Stimulated activated CD8-positive, alpha-beta memory T cell treated with anti-CD3 and anti-CD28 coated beads, Interleukin-15, amount 100 ng/mL, for 48 hours (primary cell): ENCODE results near the gene JADE1.
A peak's percentile ranks its signal among the peaks of the same experiment; 100 is the strongest.

ENCODE experiments used
- DNase-seq, 2 donors: peaks; one replicate each; pipeline ENCODE4 v3.0.0-alpha.2; 2020; ENCODE audit warnings: low read depth in 2 of 2

Gene JADE1

DNA sequence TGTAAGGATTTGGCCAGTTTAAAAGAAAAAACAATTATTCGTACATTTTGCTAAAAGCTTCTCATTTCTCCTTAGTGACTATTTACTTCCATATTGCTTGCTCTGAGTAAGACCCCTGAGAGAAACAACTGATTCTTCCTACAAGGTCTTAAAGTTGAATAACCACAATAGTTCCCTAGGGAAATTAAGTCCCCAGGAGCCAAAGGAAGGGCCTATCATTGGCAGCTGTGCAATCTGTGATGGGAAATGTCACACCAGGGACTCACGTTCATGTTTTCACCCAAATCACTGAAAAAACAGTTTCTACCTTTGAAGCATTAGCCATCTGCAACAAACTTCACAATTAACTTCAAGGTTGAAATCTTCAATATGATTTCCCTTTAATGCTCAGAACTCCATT lies 66.7 kb downstream of the JADE1 start:
- no peak for DNase-seq

DNA sequence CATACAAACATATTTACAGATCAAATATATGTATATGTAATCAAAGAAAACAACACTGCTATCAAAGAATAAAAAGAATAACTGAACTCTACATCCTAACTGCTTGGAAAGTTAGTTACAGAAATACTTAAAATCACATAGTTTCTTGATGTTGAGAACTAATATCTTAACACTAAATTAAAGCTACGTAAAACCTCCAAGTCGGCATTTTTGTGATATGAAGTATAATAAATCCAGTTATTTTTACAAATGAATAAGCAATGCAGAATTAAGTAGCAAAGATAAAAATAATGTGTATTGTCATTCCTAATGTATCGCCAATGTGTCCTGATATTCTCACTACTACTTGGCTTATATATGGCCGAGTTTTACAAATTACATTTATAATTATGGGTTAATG lies 68.4 kb downstream of the JADE1 start:
- no peak for DNase-seq

DNA sequence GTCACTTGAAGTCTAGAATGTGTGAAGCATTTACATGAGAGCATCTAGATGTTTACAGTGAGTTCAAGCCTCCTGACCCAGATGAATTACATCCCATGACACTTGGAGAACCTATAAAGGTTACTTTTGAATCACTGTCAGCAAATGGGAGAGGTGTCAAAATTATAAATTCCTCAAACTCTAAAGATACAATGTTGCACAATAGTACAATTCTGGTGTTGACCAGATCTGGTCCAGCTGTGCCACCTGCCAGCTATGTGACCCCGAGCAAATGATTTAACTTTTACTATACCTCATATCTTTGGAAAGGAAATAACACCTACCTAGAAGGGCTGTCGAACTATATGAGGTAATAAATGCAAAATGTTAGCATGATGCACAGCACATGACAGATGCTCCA lies 69.8 kb downstream of the JADE1 start:
- no peak for DNase-seq

DNA sequence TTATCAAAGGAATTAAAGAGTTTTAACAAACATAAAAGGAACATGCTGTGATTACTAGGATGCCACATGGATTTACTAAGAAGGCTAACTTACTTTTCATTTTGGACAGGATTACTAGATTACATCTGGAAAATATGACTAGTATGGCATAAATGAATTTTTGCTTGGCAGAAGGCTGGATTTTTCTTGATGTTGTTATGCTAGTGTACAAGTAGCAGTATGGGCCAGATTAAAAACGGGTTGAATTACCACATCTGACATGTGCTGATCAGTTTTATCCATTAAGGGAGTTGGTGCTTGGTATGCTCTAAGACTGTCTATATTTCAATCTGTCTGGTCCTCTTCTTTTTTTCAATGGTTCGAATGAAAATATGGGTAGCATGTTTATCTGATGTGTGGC lies 70.5 kb downstream of the JADE1 start:
- DNase-seq: no peak

DNA sequence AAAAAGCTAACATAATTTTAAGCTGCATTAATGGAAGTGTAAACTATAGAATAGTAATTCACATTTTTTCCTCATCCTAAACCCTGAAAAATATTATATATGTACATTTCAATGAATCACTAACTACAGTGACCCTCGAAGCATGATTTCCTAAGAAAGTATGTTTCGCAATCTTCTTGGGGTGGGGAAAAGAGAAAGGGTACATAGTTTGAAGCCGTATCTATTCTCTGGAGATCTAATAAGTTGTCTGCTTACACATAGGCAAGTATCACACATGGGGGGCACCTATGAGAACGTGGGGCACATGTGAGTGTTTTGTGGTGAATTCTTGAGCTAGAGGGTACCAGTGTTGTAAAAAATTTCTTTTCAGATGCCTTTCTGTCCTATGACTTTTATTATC lies 71.2 kb downstream of the JADE1 start:
- DNase-seq: no peak

DNA sequence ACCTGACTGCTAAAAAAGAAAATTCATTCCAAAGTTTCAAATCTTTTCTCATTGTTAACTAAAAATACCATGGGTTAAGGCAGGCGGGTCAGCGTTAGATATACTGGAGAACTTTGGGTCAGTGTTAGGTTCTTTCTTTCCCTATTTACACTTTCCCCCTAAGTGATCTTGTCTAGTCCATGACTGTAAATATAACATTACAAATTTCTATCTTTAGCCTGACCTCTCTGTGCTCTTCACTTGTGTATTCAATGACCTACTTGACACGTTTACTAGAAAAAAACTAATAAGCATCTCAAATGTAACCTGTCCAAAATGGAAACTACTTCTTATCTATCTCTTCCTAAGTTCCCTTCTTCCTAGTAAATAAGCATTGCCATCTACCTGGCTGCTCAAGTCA lies 95.3 kb downstream of the JADE1 start:
- no peak for DNase-seq

DNA sequence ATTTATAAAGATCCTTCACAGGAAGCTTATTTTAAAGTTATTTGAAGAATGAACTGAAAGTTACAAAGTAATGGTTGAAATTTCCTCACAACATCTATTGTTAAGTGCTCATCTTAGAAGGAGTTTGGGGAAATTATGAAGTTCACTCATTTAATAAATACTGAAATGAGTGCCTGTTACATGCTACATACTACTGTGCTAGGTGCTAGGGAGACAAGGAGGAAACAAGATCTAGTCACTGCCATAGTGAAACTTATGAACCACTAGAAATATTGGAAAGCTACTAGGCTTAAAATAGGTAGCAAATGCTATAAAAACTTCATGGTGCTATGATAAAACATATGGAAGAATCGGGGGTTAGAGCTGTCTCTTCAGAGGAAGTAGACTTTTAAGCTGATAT lies 97.1 kb downstream of the JADE1 start:
- DNase-seq: no peak

DNA sequence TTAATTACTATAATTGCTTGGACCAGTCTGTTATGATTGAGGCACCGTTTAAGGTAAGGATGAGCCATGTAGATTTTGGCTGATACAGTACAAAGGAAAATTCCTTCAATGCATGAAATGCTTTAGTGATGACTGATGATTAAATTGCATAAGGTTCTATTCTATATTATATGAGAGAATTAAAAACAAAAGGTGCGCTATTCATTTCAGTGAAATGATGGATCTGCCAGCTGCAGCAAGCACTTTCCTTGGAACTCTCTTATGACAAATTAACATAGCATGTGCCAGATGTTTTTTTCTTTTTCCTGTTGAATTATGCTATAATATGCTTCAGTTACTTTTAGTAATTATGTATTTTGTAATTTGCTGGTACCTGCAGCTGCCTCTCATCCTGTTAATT lies 98.5 kb downstream of the JADE1 start:
- DNase-seq: no peak

DNA sequence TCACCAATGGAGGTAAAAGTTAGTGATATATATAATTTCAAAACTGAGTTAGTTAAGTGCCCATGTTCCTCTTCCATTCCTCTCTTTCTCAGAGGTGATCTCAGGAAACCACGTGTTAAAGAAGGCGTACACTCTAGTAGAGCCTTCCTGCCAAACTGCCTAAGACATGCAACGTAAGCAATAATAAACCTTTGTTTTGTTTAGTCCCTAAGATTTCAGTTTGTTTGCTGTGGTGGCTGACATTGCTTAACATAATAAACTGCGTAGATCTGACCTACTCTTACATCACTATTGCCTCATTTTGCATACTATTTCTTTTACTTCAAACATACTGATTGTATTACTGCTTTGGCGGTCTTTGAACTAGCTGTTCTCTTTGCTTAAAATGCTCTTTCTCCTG lies 99.2 kb downstream of the JADE1 start:
- no peak for DNase-seq

DNA sequence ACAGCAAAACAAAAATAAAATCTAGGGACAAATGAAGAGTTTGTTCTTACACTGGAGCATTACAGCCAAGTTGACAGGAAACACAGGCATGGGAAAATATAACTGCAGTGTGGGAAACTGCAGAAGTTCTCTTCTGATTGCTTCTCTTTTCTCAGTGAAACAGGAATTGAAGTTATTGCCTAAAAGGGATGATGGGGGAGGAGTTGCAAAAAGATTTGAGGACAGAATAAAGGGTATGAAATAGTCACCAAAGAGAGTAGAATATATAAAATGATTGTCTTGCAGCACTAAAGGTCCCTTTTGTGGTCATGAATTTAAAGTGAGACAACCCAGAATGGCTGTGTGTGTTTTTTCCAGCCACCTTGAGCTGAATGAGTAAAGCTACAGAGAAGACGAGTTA lies 103.7 kb downstream of the JADE1 start:
- DNase-seq: no peak

DNA sequence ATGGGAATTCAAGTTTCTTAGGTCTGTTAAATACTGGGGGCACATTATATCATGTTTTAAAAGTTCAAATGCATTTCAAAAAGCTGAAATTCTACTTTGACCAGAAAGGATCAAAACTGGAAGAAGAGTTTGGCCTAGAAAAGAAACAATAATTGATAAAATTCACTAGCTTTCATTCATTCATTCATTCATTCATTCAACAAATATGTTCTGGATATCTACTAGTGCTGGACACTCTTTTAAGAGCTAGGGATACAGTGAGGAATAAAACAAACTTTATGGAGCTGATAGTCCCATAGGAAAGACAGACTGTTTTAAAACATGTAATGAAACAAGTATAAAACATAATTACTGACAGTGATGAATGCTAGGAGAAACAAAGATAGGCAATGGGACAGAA lies 106.0 kb downstream of the JADE1 start:
- DNase-seq: no peak

DNA sequence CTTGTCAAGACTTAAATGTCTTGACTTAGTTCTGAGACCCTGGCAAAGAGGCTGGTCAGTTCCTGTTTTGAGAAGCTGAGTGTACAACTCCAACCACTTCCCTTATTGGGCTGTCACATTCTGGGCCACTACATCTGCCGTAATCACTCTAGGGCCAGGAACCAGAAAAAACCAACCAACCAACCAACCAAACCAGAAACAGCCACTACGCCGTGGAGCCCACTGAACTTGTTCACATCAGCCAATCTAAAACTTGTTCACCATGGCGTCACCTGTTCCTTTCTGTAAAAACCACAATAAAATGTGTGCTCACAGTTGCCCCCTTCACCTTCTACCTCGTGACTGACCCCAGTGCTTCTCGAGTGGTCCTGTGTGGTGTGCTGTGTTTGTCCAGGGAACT lies 107.3 kb downstream of the JADE1 start:
- peak in 1 of 2 donors; percentile 0 for DNase-seq

DNA sequence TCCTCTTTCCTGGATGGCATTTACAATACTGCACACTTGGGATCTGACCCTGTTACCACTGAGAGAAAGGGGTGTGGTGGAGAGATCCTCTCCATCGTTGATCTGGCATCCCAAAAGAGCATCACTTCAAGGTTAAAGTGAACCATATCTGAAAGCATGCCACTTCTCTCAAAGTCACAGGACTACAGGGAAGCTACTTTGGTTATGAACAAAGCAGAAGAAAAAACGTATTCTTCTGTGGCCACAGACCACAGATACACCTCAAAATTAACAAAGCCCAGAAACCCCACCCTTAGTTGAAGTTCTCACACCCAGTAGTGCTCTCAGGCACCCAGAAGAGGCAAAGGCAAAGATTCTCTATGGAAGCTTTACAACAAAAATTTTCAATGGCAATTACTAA lies 108.3 kb downstream of the JADE1 start:
- no peak for DNase-seq

DNA sequence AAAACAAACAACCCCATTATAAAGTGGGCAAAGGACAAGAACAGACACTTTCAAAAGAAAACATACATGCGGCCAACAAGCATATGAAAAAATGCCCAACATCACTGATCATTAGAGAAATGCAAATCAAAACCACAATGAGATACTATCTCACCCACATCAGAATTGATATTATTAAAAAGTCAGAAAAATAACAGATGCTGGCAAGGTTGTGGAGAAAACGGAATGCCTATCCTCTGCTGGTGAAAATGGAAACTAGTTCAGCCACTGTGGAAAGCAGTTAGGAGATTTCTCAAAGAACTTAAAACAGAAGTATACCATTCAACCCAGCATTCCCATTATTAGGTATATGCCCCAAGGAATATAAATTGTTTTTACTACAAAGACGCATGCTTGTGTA lies 112.5 kb downstream of the JADE1 start:
- no peak for DNase-seq
